ENCODE data around the gene SLC25A30.
"Not testable (repeated sequence)": the region's sequence is repeated elsewhere in the genome, so short reads cannot be mapped to it uniquely, and the experiment has no call there.

SLC25A30 gene

DNA sequence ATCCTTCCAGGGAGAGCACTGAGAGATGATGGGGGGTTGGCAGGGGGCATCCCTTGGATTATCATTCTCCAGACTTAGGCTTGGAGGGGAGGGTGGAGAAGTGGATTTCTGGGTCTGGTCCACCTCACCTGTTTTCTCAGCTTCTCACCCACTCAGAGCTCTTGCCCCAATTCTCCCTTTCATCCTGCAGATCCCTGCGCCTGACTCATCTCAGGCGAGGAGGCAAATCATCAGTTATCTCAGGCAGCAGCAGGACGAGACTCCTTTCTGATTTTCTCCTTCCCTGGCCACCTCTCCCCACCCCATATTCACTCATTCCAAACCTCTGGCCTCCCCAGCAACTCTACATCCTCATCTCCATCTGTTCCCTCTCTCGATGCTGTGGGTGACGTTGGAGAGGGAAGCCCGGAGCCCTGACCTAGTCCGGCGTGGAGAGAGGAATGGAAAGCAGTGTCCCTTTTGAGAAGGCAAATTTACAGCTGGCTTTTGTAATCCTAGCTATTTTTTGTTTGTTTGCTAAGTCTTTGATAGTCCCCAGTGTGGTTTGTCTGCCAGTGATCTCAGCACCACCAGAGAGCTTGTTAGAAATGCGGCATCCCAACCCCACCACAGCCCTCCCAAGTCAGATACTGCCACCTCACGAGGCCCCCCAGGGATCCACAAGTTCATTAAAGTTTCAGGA is 53.2 kb downstream of the SLC25A30 start:
- DNase-seq, result no peak

DNA sequence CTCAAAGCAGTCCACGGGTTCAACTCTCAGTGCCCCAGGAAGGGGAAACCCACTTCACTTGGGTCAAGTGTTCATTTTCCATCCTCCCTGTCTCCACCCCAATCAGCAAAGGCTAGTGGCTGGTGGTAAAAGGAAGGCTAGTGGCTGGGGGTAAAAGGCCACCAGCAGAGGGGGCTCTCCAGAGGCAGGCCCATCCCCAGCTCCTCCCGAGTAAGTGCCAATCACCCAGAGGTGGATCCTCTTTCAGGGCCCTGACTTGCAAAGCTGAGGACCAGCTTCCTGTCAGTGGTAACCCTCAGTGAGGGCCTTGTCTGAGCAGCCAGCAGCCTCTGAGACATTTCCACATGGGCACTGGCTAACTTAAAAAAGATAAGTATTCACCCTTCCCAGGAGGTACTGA is 55.2 kb downstream of the SLC25A30 start:
- DNase-seq, result no peak

DNA sequence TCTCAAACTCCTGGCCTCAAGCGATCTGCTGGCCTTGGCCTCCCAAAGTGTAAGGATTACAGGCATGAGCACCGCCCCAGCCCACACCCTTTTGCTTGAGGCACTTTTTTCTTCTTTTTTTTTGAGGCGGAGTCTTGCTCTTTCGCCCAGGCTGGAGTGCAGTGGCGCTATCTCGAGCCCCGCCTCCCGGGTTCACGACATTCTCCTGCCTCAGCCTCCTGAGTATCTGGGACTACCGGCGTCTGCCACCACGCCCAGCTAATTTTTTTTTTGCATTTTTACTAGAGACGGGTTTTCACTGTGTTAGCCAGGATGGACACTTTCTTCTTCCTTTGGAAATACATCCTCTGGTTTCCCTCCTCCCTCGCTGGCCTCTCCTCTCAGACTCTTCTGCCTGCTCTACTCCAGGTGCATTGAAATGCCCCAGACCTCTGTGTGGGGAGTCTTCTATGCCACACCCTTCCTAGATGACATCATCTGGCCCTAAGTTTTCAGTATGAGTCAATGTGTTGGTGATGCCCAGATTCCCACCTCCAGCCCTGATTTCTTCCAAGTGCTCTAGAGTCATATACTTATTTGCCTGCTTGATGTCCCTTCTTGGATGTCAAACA is 56.5 kb downstream of the SLC25A30 start:
- no peak for DNase-seq

DNA sequence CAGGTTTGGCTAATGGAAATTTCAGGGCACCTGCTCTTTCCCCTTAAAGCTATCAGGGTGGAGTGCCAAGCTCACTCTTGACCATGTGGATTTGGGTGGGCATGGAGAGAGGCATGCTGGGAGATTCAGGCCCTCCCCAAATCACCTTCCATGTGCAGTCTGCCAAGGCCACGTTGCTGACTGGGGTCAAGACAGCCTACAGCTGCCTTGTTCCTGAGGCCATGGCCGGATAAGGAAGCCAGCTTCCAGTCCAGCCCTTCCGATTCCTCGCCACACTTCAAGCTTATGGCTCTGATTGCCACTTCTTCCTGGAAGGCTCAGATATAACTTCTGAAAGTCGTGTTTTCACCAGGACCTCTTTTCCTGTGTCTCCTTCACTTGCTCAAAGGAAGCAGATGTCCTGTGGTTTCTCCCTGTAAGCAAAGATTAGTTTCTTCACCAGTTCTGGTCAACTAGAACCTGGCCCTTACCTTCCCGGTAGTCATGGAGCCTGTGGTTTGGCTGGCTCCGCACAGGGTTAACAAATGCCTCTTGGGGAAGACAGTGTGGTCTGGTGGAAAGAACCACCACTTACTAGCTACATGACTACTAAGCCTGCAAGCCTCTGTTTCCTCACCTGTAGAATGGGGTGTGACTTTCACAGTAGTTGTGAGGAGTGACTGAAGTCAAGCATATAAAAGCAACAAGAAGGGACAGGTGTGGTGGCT is 61.1 kb downstream of the SLC25A30 start:
- no peak for DNase-seq

DNA sequence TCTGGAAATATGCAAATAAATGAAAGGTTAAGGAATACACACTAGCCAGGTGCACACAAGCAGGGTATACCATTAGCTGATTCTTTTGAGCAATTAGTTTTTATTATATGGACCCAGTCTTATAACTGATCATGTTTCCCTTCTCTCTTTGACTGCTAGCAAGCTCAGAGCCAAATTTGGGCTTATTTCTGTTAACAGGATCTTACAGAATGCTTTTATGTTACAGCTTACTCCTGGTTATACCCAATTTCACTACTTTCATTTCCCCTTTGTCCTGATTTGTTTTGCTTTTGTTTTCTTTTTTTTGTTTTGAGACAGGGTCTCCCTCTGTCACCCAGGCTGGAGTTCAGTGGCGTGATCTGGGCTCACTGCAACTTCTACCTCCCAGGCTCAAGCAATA is 64.3 kb downstream of the SLC25A30 start:
- no peak for DNase-seq

DNA sequence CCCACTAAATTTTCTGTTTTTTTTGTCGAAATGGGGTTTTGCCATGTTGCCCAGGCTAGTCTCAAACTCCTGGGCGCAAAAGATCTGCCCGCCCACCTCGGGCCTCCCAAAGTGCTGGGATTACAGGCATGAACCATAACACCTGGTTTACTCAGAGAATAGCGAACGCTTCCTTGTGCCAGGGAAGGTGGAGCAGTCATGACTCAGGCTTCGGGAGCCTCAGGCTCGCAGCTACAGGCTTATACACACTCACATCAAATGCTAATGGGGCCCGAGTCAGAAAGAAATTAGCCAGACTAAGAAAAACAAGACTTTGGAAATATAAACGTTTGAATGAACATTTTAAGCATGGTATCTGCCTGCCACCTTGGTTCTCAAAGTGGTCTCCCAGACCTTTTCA is 66.1 kb downstream of the SLC25A30 start:
- no peak for DNase-seq

DNA sequence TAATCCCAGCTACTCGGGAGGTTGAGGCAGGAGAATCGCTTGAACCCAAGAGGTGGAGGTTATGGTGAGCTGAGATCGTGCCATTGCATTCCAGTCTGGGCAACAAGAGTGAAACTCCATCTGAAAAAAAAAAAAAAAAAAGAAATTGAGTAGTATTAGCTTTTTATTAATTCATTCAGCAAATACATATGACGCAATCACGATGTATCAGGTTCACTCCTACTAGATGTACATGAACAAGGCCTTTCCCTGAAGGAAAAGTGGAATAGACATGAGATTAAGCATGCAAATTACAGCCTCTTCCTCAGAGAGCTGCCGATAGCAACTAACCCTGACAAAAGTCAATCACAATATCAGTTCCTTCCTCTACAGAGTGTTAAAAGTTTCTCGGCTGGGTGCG is 68.0 kb downstream of the SLC25A30 start:
- DNase-seq, result no peak

DNA sequence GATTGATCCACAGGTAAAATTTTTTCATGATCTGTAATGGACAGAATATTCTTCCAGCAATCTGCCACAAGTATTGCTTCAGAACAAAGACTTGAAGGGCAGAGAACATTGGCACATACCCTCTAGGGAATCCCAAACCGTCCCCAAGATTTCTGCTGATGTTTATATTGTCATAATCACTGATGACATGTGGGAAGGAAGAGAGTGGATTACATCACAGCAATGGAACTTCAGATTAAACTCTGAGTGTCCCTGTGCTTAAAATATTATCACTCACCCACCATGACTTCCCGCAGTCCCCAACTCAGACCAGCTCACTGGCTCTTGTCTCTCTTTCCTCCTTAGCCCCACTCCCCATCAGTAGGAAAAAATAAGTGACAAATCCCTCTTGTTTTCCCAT is 68.7 kb downstream of the SLC25A30 start:
- no peak for DNase-seq

DNA sequence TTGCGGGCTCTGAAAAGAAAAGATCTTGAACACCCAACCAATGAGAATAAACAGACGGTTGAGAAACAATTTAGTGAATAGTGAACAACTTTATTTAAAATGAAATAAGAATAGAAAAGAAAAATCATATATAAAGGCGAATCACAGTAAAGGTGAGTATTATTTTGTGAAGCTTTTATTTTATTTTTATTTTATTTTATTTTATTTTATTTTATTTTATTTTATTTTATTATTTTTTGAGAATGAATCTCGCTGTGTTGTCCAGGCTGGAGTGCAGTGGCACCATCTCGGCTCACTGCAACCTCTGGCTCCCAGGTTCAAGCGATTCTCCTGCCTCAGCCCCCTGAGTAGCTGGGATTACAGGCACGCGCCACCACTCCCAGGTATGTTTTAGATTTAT is 74.1 kb downstream of the SLC25A30 start:
- not testable (repeated sequence) for DNase-seq
